Measurements from ENCODE around the gene LHX4.
"Not testable (repeated sequence)": the region's sequence is repeated elsewhere in the genome, so short reads cannot be mapped to it uniquely, and the experiment has no call there.

The LHX4 gene

GRCh38 chr1:180198196-180198595 lies 31.9 kb upstream of the LHX4 start:
- DNase-seq = no peak

GRCh38 chr1:180198611-180199010 lies 31.5 kb upstream of the LHX4 start:
- DNase-seq = no peak

GRCh38 chr1:180199018-180199417 lies 31.0 kb upstream of the LHX4 start:
- no peak for DNase-seq

- DNase-seq = no peak
Observed at GRCh38 chr1:180201451-180202200, 28.4 kb upstream of the LHX4 start.

GRCh38 chr1:180202588-180202987 lies 27.5 kb upstream of the LHX4 start:
- not testable (repeated sequence) for DNase-seq

GRCh38 chr1:180204231-180204630 lies 25.8 kb upstream of the LHX4 start:
- DNase-seq = no peak

GRCh38 chr1:180206581-180206980 lies 23.5 kb upstream of the LHX4 start:
- DNase-seq = no peak

GRCh38 chr1:180208264-180208663 lies 21.8 kb upstream of the LHX4 start:
- no peak for DNase-seq

- DNase-seq = no peak
Observed at GRCh38 chr1:180210008-180210620, 19.9 kb upstream of the LHX4 start.

GRCh38 chr1:180211156-180211859 lies 18.8 kb upstream of the LHX4 start:
- no peak for DNase-seq

GRCh38 chr1:180211860-180212229 lies 18.2 kb upstream of the LHX4 start:
- no peak for DNase-seq

GRCh38 chr1:180213401-180214170 lies 16.5 kb upstream of the LHX4 start:
- no peak for DNase-seq

- no peak for DNase-seq
Observed at GRCh38 chr1:180215856-180216625, 14.0 kb upstream of the LHX4 start.

GRCh38 chr1:180217006-180217405 lies 13.1 kb upstream of the LHX4 start:
- DNase-seq = no peak

- no peak for DNase-seq
Observed at GRCh38 chr1:180218806-180219765, 11.0 kb upstream of the LHX4 start.

GRCh38 chr1:180219776-180220175 lies 10.3 kb upstream of the LHX4 start:
- DNase-seq = no peak

GRCh38 chr1:180221462-180221861 lies 8.6 kb upstream of the LHX4 start:
- no peak for DNase-seq

- DNase-seq = no peak
Observed at GRCh38 chr1:180224902-180225301, 5.2 kb upstream of the LHX4 start.

- no peak for DNase-seq
Observed at GRCh38 chr1:180225403-180225802, 4.7 kb upstream of the LHX4 start.

- DNase-seq = no peak
Observed at GRCh38 chr1:180227861-180228647, 2.0 kb upstream of the LHX4 start.
